Neural cell (in vitro differentiated cells): ENCODE data around the gene IRF1. TPM values are rescaled to one million over a fixed set of nuclear protein-coding genes. Genes with fewer than 3 reads are reported as not detected.

Experiments used
- H2AFZ ChIP-seq: fragments of 200-600, 300-800 bp; sonication (generic), shearing (Covaris generic); 2 replicates; pipeline ENCODE4 v1.6.0; 2014; ENCODE audit warnings: low read depth, mild to moderate bottlenecking, antibody characterized with exemption, low read length, moderate library complexity
- H3F3A ChIP-seq: fragments of 200-600 bp; shearing (Covaris generic); 2 replicates; pipeline ENCODE4 v1.6.1; 2016; ENCODE audit warnings: mild to moderate bottlenecking, moderate library complexity, mixed read lengths, antibody characterized with exemption, low read length; ENCODE audit not compliant: insufficient read depth, poor library complexity, severe bottlenecking
- H3K27ac ChIP-seq: fragments of 200-600, 300-800 bp; sonication (generic), shearing (Covaris generic); 2 replicates; pipeline ENCODE4 v1.5.1; 2014; ENCODE audit warnings: mild to moderate bottlenecking, low read length, moderate library complexity
- H3K27me3 ChIP-seq: fragments of 300-800, 200-600 bp; sonication (generic), shearing (Covaris generic); 2 replicates; pipeline ENCODE4 v1.6.0; 2014; ENCODE audit warnings: mild to moderate bottlenecking, low read depth, low read length, moderate library complexity; ENCODE audit not compliant: insufficient read depth
- H3K36me3 ChIP-seq: fragments of 300-800, 200-600 bp; sonication (generic), shearing (Covaris generic); 2 replicates; pipeline ENCODE4 v1.5.1; 2014; ENCODE audit warnings: mild to moderate bottlenecking, antibody characterized with exemption, low read length, moderate library complexity; ENCODE audit not compliant: insufficient read depth
- H3K4me2 ChIP-seq: fragments of 300-800, 200-600 bp; sonication (generic), shearing (Covaris generic); 2 replicates; pipeline ENCODE4 v1.6.0; 2014; ENCODE audit warnings: mild to moderate bottlenecking, low read length
- H3K4me3 ChIP-seq: fragments of 300-800, 200-600 bp; sonication (generic), shearing (Covaris generic); 2 replicates; pipeline ENCODE4 v1.5.1; 2014; ENCODE audit warnings: mild to moderate bottlenecking, low read length, moderate library complexity
- H3K79me2 ChIP-seq: fragments of 200-600 bp; shearing (Covaris generic); replicated peaks from 2 replicates; pipeline ENCODE4 v1.6.0; 2014; ENCODE audit warnings: mild to moderate bottlenecking, low read length, moderate library complexity; ENCODE audit not compliant: insufficient read depth
- H3K9ac ChIP-seq: fragments of 300-800, 200-600 bp; sonication (generic), shearing (Covaris generic); 2 replicates; pipeline ENCODE4 v1.6.1; 2016; ENCODE audit warnings: mild to moderate bottlenecking, low read length, mixed read lengths
- H3K9me2 ChIP-seq: fragments of 200-600 bp; shearing (Covaris generic); 2 replicates; pipeline ENCODE4 v1.6.1; 2016; ENCODE audit warnings: mild to moderate bottlenecking, low read length, mixed read lengths; ENCODE audit not compliant: insufficient read depth
- H3K9me3 ChIP-seq: fragments of 200-600, 300-800 bp; sonication (generic), shearing (Covaris generic); 2 replicates; pipeline ENCODE4 v1.6.1; 2016; ENCODE audit warnings: mild to moderate bottlenecking, mixed run types, low read length, moderate library complexity, mixed read lengths
- H4K20me1 ChIP-seq: fragments of 200-600 bp; shearing (Covaris generic); 2 replicates; pipeline ENCODE4 v1.6.1; 2016; ENCODE audit warnings: mild to moderate bottlenecking, mixed run types; ENCODE audit not compliant: insufficient read depth
- CTCF ChIP-seq: fragments of 450-650 bp; IDR thresholded peaks from 2 replicates; pipeline ENCODE4 v1.5.1; 2014; ENCODE audit warnings: antibody characterized with exemption, mild to moderate bottlenecking, moderate library complexity; ENCODE audit not compliant: poor library complexity, severe bottlenecking
- EP300 ChIP-seq: fragments of 450-650 bp; conservative IDR thresholded peaks from 2 replicates; pipeline ENCODE4 v1.6.1; 2014; ENCODE audit warnings: antibody characterized with exemption, mild to moderate bottlenecking, moderate library complexity; ENCODE audit not compliant: poor library complexity, severe bottlenecking
- EZH2 ChIP-seq: fragments of 200-600, 300-800 bp; shearing (Covaris generic), sonication (generic); IDR thresholded peaks from 2 replicates; pipeline ENCODE4 v1.6.1; 2014; ENCODE audit warnings: antibody characterized with exemption, low read length, borderline replicate concordance, mild to moderate bottlenecking; ENCODE audit not compliant: insufficient read depth, poor library complexity, severe bottlenecking
- MXI1 ChIP-seq: fragments of 450-650 bp; conservative IDR thresholded peaks from 2 replicates; pipeline ENCODE4 v1.6.1; 2014; ENCODE audit warnings: antibody characterized with exemption, mild to moderate bottlenecking; ENCODE audit not compliant: poor library complexity, severe bottlenecking
- POLR2AphosphoS5 ChIP-seq: IDR thresholded peaks from 2 replicates; pipeline ENCODE4 v1.6.1; 2012
- RAD21 ChIP-seq: fragments of 450-650 bp; conservative IDR thresholded peaks from 2 replicates; pipeline ENCODE4 v1.6.1; 2014; ENCODE audit warnings: antibody characterized with exemption, mild to moderate bottlenecking, moderate library complexity
- REST ChIP-seq: IDR thresholded peaks from 2 replicates; pipeline ENCODE4 v1.6.1; 2012; ENCODE audit warnings: borderline replicate concordance
- SMC3 ChIP-seq: fragments of 450-650 bp; conservative IDR thresholded peaks from 2 replicates; pipeline ENCODE4 v1.6.1; 2014; ENCODE audit warnings: antibody characterized with exemption, mild to moderate bottlenecking, moderate library complexity; ENCODE audit not compliant: poor library complexity
- TAF1 ChIP-seq: IDR thresholded peaks from 2 replicates; pipeline ENCODE4 v1.6.1; 2012; ENCODE audit warnings: low read depth
- polyA plus RNA-seq: library from polyadenylated mRNA; depleted of rRNA; stranded (reverse); fragments of >200 nt; gene quantifications from 2 replicates; pipeline ENCODE4 v1.2.3, GENCODE V29; 2014

Gene IRF1
- polyA plus RNA-seq, 1 donor from 2014 or later = 0.67 TPM

- no peaks in the 10 kb centered on the region for H4K20me1 ChIP-seq
- H3K9ac ChIP-seq = no peak overlapping the region
- no peak overlapping the region for H3K4me2 ChIP-seq
- peaks cover 7% of the 10 kb centered on the region for H3K27me3 ChIP-seq
- H3F3A ChIP-seq = no peaks in the 10 kb centered on the region
- H3K36me3 ChIP-seq = no peaks in the 10 kb centered on the region
- no peaks in the 10 kb centered on the region for H3K9me2 ChIP-seq
- H3K4me3 ChIP-seq = no peak overlapping the region
- H3K27ac ChIP-seq = no peak overlapping the region
- TF ChIP-seq TAF1 (no peak), EZH2 (no peak), EP300 (no peak)
- H3K79me2 ChIP-seq = no peaks in the 10 kb centered on the region
- no peaks in the 10 kb centered on the region for H3K9me3 ChIP-seq
- no peak overlapping the region for H2AFZ ChIP-seq
Measured at GRCh38 chr5:132484391-132484725, 6.2 kb downstream of the IRF1 start.

DNA sequence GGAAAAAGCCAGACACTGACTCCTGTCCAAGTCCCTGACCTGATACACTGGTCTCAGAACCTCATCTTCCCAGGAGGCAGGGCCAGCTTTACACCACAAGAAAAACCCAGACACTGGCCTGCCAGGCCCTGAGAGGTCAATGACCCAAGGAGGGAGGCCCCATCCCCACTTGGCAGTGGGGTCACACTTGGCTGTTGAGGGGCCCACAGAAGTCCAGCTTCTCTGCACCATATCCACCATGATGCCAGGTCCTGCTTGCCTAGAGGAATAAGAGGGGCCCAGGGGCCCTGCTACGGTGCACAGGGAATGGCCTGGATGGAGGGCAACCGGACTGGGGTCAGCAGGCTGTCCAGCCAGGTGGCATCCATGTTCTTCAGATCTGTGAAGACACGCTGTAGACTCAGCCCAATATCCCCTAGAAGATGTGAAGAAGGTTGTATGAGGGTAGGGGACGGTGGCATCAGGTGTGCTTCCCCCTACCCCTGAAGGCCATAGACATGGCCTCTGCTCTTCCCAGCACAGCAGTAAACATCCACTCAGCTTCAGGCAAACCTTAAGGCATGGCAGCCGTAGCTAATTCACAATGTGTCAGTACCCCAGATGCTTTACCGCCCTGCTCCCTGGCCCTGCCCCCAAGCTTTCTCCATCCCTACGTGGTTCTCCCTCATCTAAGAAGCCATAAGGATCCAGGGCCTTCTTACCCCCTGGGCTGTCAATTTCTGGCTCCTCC lies 6.7 kb downstream of the IRF1 start:
- Histone ChIP-seq H3K36me3 (no peaks in the 10 kb centered on the region), H3F3A (no peaks in the 10 kb centered on the region), H3K9me2 (no peaks in the 10 kb centered on the region), H3K27me3 (peaks cover 3% of the 10 kb centered on the region), H3K4me2 (no peak overlapping the region), H4K20me1 (no peaks in the 10 kb centered on the region), H3K4me3 (no peak overlapping the region), H2AFZ (no peak overlapping the region), H3K27ac (no peak overlapping the region), H3K9me3 (no peaks in the 10 kb centered on the region), H3K79me2 (no peaks in the 10 kb centered on the region), H3K9ac (no peak overlapping the region)
- no peak for TF ChIP-seq POLR2AphosphoS5
- TF ChIP-seq EZH2 = no peak
- no peak for TF ChIP-seq SMC3
- TF ChIP-seq MXI1 = no peak
- no peak for TF ChIP-seq CTCF
- TF ChIP-seq TAF1 = no peak
- no peak for TF ChIP-seq EP300
- no peak for TF ChIP-seq REST
- no peak for TF ChIP-seq RAD21
